Fibroblast of lung (primary cell): ENCODE measurements around the gene HAO1.

Experiments used
- CTCF ChIP-seq, 2 donors: IDR thresholded peaks in 1 of 2; conservative IDR thresholded peaks in 1 of 2; 1 replicate in 1 of 2; 2 replicates in 1 of 2; pipeline ENCODE4 v1.5.1; 2011 to 2012; ENCODE audit warnings: low read length in 2 of 2, control low read depth in 1 of 2, inconsistent platforms in 1 of 2, low read depth in 1 of 2, mild to moderate bottlenecking in 1 of 2
- EZH2 ChIP-seq: IDR thresholded peaks from 2 replicates; pipeline ENCODE4 v1.5.1; 2012; ENCODE audit warnings: low read length, control low read depth, mild to moderate bottlenecking; ENCODE audit errors: missing control alignments

GRCh38 chr20:7943891-7944290, 3.6 kb upstream of the HAO1 start:
- no peak for TF ChIP-seq CTCF (conservative IDR thresholded peaks at IDR 0.05 in 1 of 2, IDR thresholded peaks at IDR 0.05 in 1 of 2; ENCODE audit: low read depth in 1 of 2, low read length in 2 of 2)
- TF ChIP-seq EZH2: no peak
